UCSD-AML1 (cell line): Measurements from ENCODE around the gene CCDC190.
"Not testable (repeated sequence)": the region's sequence is repeated elsewhere in the genome, so short reads cannot be mapped to it uniquely, and the experiment has no call there.

Source experiments
- DNase-seq: peaks from one replicate; lab custom pipeline; 2025; ENCODE audit not compliant: unreplicated experiment; lab: John Stamatoyannopoulos, UW

The CCDC190 gene

GRCh38 chr1:162878000-162878596 is 17.1 kb upstream of the CCDC190 start:
- peak; percentile 42 for DNase-seq

GRCh38 chr1:162877412-162877811 is 16.4 kb upstream of the CCDC190 start:
- no peak for DNase-seq

GRCh38 chr1:162876751-162877150 is 15.8 kb upstream of the CCDC190 start:
- DNase-seq = no peak

- no peak for DNase-seq
Measured at GRCh38 chr1:162873671-162874666, 13.0 kb upstream of the CCDC190 start.

GRCh38 chr1:162872981-162873380 is 12.0 kb upstream of the CCDC190 start:
- DNase-seq = no peak

GRCh38 chr1:162871417-162871816 is 10.4 kb upstream of the CCDC190 start:
- not testable (repeated sequence) for DNase-seq

- DNase-seq = no peak
Measured at GRCh38 chr1:162868972-162869371, 8.0 kb upstream of the CCDC190 start.

- DNase-seq = no peak
Measured at GRCh38 chr1:162861625-162862024, 650 bp upstream of the CCDC190 start.

GRCh38 chr1:162859191-162859590 is 1.8 kb downstream of the CCDC190 start:
- no peak for DNase-seq

- DNase-seq = no peak
Measured at GRCh38 chr1:162857850-162858249, 3.1 kb downstream of the CCDC190 start.

- DNase-seq = no peak
Measured at GRCh38 chr1:162856260-162856659, 4.7 kb downstream of the CCDC190 start.

- no peak for DNase-seq
Measured at GRCh38 chr1:162855461-162856150, 5.4 kb downstream of the CCDC190 start.

GRCh38 chr1:162854245-162854882 is 6.6 kb downstream of the CCDC190 start:
- peak; percentile 16 for DNase-seq

- no peak for DNase-seq
Measured at GRCh38 chr1:162851341-162851740, 9.6 kb downstream of the CCDC190 start.

- no peak for DNase-seq
Measured at GRCh38 chr1:162849711-162850110, 11.3 kb downstream of the CCDC190 start.

- DNase-seq = peak; percentile 51
Measured at GRCh38 chr1:162847839-162848453, 13.0 kb downstream of the CCDC190 start.

- no peak for DNase-seq
Measured at GRCh38 chr1:162846256-162847212, 14.4 kb downstream of the CCDC190 start.

GRCh38 chr1:162844153-162844552 is 16.8 kb downstream of the CCDC190 start:
- no peak for DNase-seq

GRCh38 chr1:162840250-162840839 is 20.6 kb downstream of the CCDC190 start:
- no peak for DNase-seq
